HG03565 (cell line): ENCODE results near the gene FAM53A.
"Not testable (repeated sequence)": the region's sequence is repeated elsewhere in the genome, so short reads cannot be mapped to it uniquely, and the experiment has no call there.

Experiments used
- ATAC-seq: cut with Tn5 transposase; IDR thresholded peaks from one replicate; pipeline ENCODE4 v1.9.1; 2021; ENCODE audit warnings: mild to moderate bottlenecking, moderate library complexity; ENCODE audit not compliant: unreplicated experiment

The FAM53A gene

DNA sequence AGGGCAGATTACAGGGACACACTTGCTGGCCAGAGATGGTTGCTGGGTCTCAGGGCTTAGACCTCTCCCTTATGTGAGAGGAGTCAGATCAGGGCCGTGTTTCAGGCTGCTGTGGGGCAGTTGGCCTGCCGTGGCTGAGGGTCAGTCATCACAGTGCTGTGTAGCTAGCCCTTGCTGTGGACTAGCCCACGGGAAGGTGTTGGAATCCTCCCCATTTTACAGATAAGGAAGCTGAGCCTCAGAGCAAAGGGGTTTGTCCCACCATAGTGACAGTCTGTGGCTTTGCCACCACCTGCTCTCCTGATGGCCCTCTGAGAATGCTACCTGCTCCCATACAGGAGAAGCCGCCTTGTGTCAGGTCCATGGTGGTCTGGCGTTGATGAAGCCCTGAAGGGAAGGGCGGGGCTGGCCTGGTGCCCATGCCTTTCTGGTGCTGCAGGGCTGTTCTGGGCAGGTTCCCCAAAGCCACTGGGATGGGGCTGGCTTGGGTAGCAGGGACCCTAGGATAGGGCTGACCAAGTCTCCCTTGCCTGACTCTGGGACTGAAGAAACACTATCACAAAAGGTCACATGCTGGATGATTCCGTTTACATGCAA is 2.4 kb upstream of the FAM53A start:
- no peak for ATAC-seq

DNA sequence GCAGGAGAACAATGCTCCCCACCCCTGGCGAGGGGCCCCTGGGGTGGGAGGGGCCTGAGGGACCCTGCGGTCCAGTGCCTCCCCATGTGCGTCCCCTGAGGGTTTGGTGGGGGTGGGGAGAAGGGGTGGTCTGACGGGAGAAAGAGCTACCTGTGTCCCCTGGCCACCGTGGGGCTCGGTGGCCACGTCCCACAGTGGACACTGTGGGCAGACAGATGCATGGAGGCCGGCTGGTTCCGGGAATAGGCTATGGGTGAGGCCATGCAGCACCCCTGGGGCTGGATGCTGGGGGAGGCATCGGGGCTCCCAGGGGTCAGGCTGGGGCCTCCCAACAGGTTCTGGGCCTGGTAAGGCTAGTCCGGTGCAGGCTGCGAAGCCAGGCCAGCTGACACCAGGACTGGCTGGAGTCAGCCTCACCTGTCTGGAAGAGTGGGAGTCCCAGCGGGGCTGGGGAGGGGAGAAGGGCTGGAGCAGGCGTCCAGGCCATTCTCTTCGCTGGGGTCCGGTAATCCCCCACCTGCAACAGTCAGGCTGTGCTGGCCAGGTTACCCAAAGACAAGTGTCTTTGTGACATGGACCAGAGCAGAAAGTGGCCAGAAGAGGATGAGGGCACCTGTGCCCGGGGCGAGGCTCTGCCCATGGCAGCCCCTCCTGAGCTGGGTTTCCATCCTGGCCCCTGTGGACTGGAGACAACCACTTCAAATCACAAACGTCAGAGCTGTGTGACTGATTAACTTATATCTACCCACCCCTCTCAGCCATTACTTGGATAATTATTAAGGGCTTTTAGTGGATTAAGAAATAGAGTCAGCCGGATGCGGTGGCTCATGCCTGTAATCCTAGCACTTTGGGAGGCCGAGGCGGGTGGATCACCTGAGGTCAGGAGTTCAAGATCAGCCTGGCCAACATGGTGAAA is 1.4 kb upstream of the FAM53A start:
- ATAC-seq, result no peak

DNA sequence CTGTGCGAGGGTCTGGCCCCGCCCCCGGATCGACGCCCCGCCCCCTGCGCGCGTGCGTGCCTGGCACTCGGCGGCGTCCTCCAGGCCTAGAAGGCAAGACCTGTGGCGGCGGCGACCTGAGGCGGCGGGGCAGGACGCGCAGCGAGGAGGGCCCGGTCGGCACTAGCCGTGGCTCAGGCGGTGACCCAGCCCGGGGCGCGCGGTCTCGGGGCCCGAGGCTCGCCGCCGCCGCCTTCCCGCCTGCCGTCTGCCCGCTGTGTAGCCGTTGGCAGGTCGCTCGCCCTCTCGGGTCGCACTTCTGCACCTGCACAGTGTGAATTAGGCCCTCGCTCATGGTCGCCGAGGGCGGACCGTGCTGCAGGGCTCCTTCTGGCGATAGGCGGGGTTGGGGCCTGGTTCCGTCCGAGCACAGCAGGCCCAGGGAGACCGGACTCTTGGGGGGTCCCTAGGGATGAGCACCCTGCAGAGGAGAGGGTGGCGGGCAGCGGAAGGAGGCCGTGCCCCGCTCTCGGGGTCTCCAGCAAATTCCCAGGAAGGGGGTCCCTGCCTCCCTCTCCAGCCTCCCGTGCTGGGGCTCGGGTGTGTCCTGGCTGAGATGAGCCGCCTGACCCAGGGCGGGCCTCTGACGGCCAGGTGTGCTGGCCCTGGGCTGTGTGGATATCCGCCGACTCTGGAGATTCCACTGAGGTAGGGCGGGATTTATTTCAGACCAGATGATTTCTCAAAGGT is 557 bp upstream of the FAM53A start:
- peak; percentile 3 for ATAC-seq

DNA sequence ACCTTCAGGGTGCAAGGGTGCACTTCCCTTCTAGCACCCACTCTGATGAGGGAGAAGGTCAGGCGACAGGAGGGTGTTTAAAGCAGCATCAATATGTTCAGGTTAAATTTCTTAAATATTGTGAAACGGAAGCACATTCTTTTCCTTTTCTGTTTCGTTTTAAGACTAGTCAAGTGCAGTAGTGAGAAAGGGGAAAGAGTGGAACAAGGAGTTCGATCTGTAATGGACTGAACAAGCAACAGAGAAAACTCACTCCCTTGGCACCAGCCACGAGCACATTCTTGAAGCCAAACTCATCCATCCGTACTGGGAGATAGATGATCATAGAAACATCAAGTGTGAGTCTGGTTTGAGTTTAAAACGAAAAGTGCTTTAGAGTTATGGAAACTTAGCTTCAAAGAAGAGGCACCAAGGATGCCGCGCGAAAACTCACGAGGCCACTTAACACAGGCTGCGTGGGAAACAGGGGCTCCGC is 815 bp downstream of the FAM53A start:
- ATAC-seq, result no peak

DNA sequence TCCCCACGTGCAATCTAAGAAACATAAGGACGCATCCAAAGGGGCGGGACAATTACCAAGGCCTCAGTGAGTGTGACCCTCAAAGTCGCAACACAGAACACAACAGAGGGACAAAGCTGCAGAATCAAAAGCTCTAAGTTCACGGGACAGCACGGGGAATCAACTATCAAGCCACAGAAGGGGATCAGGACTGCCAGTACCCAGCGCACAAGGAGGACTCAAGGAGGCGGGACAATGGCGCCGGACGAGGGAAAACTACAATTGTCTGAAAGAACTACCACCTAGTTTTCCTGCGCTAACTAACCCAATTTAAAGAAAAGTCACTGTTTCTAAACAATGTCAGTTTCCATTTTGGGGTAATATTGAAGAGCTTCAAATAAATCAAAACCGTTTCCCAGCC is 1.3 kb downstream of the FAM53A start:
- no peak for ATAC-seq

DNA sequence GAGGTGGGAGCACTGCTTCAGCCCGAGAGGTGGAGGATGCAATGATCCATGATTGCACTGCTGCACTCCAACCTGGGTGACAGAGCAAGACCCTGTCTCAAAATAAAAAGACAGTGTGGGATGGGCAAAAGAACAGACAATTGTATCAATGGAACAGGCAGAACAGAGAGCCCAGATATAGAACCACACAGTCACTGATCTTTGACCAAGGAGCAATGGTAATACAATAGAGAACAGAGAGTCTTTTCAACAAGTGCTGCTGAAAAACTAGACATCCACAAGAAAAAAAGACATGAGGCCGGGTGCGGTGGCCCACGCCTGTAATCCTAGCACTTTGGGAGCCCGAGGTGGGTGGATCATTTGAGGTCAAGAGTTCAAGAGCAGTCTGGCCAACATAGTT is 5.9 kb downstream of the FAM53A start:
- no peak for ATAC-seq

DNA sequence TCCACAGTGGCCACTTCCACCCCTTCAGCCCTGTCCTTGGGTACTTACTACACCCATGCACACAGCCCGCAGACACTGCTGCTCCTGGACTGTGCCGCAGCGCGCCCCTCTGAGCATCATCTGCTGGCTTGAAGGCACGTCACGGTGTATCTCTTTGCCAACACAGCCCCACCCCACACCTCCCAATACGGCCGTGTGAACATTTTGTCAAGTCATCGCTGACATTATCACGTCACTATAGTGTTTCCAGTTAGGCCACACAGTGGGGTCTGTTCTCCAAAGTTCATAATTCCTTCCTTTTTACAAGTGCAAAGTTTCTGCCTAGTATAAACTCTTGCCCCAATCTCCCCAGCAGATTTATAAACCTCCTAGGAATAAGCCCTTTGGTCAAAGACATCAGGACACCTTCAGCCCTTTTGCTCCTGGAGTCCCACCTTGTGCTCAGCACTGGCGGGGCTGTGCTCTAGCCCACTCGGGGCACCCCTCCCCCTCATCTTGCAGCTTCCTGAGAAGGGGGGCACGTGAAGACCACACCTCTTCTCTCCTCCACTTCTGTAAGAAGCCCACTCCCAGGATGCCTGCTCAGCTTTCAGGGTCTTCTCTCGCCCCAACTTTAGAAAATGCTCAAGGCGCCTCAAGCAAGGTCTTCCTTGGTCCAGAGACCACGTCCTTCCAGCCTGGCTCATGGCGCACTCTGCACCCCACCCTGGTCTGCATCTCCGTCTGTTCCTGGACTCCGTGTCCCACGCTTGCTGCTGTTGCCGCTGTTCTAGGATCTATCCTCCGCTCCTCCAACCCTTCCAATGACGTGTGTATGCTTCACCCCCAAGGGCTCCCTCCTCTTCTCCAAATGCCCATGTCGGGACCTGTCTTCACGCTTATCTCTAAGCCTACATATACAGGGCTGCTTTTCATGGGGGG is 7.2 kb downstream of the FAM53A start:
- ATAC-seq, result no peak

DNA sequence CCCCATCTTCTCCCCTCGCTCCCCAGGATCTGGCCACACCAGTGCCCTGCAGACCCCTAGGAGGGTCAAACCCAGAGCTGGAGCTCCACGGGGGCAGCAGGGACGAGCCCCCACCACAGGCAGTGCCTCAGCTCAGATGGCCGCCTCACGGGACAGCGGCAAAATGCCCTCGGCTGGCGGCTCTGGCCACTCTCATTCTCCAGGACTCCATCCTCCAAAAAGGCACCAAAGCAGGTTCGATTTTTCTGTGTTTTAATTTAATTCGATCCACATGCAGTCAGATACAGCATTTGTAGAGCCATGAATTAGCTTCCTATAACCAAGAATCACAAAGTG is 8.3 kb downstream of the FAM53A start:
- ATAC-seq, result no peak

DNA sequence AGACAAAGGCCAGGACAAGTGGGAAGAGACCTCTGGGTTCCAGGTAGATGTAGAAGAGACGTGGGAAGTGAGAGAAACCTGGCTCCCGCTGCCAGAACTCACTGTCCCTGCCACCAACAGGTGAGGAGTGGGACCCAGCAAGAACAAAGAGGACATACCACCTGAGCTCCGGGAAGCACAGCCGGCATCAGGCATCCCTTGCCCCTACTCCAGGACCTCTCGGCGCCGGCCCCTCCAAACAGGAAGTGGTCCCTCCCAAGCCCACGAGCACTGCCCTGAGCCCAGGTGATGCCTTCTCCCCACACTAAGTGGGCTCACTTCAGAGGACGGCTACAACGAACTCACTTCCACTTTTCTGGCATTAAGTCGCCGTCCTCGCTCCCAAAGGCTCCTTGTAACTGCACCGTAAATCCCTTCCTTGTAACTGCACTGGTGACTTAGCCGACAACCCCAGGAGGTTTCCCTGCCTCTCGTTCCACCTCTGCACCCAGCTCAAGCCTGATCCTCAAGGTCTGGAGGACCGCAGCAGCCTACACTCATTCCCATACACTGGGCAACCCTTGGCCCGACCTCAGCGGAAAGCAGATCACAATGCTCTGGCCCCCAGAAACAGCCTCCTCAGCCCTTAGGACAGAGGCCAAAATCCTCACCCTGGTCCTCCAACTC is 8.8 kb downstream of the FAM53A start:
- ATAC-seq, result no peak

DNA sequence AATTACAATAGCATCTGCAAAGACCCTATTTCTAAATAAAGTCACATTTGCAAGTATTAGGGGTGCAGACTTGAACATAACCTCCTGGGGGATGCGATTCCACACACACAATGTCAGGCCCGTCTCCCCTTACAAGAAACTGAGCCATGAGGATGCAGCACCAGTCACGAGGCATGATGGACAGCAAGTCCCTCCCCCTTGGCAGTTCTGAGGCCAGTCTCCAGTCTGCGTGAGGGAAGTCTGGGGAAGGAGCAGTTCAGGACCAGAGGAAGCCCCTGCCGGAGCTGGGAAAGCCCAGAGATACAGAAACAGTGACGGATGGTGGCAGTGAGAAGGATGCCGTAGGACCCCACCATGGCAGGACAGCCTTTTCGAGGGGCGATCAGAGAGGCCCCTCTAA is 9.4 kb downstream of the FAM53A start:
- no peak for ATAC-seq

DNA sequence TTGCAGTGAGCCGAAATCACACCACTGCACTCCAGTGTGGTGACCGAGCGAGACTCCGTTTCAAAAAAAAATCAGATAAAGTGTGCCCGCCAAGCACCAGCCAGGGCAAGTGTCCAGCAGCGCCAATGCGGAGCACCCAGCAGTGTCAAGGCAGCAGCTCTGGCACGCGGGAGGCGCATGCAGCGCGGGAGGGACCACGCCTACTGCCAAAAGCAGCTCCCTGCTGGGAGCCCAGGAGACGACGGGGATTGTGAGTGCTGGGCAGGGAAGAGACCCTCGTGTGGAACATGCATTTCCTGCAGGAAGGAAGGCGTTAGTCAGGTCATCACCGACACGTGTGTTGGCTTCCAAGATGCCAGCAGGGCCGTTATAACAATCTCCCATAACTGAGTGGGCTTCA is 10.4 kb downstream of the FAM53A start:
- ATAC-seq, result no peak

DNA sequence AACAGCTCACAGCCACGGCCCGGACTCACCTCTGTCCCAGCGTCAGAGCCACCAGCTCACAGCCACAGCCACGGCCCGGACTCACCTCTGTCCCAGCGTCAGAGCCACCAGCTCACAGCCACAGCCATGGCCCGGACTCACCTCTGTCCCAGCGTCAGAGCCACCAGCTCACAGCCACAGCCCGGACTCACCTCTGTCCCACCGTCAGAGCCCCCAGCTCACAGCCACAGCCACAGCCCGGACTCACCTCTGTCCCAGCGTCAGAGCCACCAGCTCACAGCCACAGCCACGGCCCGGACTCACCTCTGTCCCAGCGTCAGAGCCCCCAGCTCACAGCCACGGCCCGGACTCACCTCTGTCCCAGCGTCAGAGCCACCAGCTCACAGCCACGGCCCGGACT is 13.1 kb downstream of the FAM53A start:
- not testable (repeated sequence) for ATAC-seq

DNA sequence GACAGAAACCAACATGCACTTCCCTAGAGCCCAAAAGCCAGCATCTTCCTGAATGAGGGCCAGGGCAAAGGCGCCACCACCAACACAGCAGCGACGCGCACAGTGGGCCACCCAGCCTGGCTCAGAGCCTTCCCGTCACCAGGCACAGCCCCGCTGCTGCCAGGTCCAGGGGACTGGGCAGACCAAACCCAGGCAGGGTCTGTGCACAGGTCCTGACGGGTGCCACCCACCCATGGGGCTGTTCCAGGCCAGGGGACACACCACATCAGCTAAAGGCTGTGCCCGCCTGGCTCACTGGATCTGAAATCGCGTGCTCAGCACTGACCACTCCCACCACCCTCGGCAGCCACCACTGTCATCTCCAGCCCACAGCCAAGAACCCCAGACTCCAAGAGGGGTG is 13.8 kb downstream of the FAM53A start:
- no peak for ATAC-seq

DNA sequence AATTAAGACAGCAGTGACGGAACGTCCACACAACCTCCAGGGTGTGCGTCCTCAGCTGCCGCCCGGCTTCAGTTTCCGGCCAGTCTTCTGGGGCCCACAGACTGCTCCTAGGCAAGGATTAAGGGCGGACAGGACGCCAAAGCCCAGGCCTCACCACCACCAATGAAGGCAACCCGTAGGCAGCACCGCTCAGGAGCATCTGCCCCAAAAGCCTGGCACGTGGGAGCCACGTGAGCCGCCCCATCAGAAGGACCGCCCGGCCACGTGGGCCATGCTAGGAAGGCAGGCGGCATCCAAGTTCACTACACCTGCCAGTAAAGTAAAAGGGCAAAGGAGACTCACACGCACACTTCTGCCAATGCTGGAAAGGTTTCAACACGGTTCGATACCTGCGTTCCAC is 14.3 kb downstream of the FAM53A start:
- no peak for ATAC-seq

DNA sequence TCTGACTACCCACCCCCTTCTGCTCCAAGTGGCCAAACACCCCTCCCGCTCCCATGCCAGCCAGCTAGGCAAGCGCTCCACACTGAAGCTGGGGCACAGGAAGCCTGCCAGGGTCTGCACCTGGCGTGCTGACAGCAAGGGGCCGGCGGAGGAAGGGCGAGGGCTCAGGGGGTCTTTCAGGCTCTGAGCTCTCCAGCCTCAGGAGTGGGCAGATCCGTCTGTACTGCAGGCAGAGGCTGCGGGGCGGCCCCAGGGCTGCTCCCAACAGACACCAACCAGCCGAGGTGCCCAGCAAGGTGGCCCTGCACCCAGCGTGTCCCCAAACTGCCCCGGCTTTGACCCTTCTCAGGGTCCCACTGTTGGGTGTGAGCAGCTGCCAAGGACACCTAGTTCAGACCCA is 14.8 kb downstream of the FAM53A start:
- ATAC-seq, result no peak

DNA sequence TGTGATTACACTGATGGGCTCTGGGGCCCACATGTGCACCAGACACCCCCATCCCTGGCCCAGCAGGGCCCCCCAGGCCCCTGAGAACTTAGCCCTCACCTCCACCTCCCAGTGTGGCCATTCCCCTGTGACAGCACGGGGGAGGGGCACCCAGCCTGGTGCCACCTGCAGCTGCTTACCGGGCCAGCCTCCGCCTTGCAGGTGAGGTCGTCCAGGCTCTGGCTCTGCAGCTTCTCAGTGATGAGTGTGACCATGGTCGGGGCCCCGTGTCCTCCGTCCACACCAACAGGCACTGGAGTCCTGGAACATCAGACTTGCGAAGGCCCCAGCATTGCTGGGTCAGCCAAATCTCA is 15.6 kb downstream of the FAM53A start:
- ATAC-seq, result no peak

DNA sequence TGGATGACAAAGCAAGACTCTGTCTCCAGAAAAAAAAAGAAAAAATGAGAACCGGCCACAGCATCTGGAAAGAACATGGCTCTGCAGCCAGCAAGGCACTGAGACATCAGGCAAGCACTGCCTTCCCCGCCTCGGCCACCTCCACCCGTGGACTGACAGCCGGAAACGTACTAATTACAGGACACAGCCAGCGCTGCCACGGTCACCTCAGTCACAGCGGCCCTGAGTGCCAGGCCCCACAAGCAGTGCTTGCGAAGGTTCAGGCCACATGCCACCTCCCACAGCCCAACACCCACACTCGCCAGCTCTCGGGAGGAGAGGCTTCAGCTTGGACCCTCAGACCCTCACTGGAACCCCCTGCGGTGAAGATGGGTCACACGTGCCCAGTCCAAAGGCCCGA is 16.8 kb downstream of the FAM53A start:
- no peak for ATAC-seq

DNA sequence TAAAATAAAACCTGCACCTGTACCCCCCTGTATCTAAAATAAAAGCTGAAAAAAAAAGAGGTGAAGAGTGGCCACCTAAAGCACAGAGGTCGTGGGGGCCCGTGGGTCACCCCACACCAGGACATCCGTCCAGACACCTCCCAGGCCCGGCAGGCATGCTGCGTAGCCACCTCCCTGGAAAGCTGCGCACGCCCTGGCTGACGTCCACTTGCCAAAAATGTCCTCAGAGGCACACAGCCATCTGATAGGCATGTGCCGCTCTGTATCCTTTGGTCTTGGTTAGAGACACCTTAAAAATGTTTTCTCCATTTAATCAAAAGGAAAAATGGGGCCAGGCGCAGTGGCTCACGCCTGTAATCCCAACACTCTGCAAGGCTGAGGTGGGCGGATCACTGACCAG is 17.7 kb downstream of the FAM53A start:
- ATAC-seq, result no peak

DNA sequence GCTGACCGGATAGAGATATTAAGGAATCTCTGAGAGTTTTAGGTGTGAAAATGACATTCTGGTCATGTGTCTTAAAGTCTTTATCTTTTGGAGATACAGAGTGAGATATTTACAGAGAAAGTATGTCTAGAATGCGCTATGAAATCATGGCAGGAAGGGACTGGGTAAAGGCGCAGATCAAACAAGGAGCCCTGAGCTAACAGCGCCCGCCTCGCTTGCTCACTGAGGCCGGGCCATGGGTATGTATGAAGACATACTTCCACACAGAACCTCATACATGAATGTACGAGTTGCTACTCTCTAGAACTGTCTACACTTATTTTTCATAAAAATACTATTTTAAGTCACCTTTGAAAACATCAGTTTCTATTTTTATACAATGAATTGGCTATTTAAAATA is 20.0 kb downstream of the FAM53A start:
- no peak for ATAC-seq

DNA sequence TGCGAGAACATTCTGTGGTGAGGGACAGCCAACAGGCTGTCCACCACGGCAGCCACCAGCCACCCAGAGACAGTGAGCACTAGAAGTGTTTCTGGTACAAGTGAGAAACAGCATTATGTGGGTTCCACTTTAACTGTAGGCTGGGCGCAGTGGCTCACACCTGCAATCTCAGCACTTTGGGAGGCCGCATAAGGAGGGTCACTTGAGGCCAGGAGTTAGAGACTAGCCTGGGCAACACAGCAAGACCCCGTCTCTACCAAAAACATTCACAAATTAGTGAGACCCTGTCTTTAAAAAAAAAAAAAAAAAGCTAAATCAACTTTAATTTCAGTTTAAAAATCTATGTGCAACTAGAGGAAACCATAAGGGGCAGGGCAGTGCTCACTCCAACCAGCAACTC is 20.6 kb downstream of the FAM53A start:
- no peak for ATAC-seq
